Tibial artery (tissue), 4 donors: ENCODE measurements around the gene FAM76A.

ENCODE experiments used
- DNase-seq, 2 donors: peaks; one replicate each; pipeline ENCODE4 v3.0.0-alpha.2; 2019
- H3K27ac ChIP-seq, 2 donors: fragments of 200-600 bp; sonication (generic) in 1 of 2; 1 replicate in 1 of 2; 2 replicates in 1 of 2; pipeline ENCODE4 v1.5.1; 2018 to 2019; ENCODE audit warnings: mild to moderate bottlenecking in 1 of 2
- H3K27me3 ChIP-seq, 2 donors: fragments of 200-600 bp; sonication (generic) in 1 of 2; one replicate each; pipeline versions ENCODE4 v1.5.1 to v1.6.0; 2016 to 2019
- H3K36me3 ChIP-seq, 3 donors: fragments of 200-600 bp; sonication (generic) in 2 of 3; one replicate each; pipeline ENCODE4 v1.5.1; 2016 to 2019; ENCODE audit warnings: mild to moderate bottlenecking in 2 of 3
- H3K4me1 ChIP-seq, 4 donors: fragments of 200-600 bp; sonication (generic) in 2 of 4; 1 replicate in 3 of 4; 2 replicates in 1 of 4; pipeline ENCODE4 v1.5.1; 2016 to 2019
- H3K4me3 ChIP-seq, 2 donors: fragments of 200-600 bp; sonication (generic) in 1 of 2; 1 replicate in 1 of 2; 2 replicates in 1 of 2; pipeline ENCODE4 v1.5.1; 2018 to 2019; ENCODE audit warnings: mild to moderate bottlenecking in 2 of 2
- H3K9me3 ChIP-seq, 3 donors: fragments of 200-600 bp; sonication (generic) in 1 of 3; one replicate each; pipeline ENCODE4 v1.5.1; 2016 to 2019
- intact Hi-C: fragments of 100-400 bp; cut with DNase I; formaldehyde crosslinking; loops from one replicate; pipeline ENCODE4 v1.15.0; 2023; ENCODE audit warnings: low total_unique reads
- TF ChIP-seq, protein P1 (sequence below), 2 experiments: fragments of 200-600 bp in 1 of 2; fragments of 450-650 bp in 1 of 2; IDR thresholded peaks; one replicate each; pipeline ENCODE4 v1.5.1; 2017 to 2019; ENCODE audit warnings: antibody characterized with exemption in 2 of 2, mild to moderate bottlenecking in 1 of 2, moderate library complexity in 1 of 2

FAM76A gene

DNA sequence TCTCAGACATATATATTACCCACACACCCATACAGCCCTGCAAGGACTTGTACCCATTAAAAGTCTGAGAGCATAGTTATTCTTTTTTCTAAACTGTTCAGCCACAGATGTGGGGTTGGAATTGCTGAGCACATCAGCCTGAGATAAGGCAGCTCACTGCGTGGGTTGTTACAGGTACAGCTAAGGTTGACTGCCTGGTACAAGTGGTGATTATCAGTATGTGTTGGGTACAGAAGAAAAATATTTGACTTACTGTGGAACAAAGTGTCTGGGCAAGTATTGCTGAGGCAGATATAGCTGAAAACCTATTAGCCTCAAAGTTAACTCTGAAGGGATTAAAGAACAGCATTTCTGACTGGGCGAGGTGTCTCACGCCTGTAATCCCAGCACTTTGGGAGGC is 52.3 kb downstream of the FAM76A start:
- intact Hi-C loops: no loop called here
- no peak overlapping the region for H3K27ac ChIP-seq
- no peaks in the 10 kb centered on the region for H3K27me3 ChIP-seq
- no peaks in the 10 kb centered on the region for H3K9me3 ChIP-seq
- H3K4me3 ChIP-seq: no peak overlapping the region
- peaks cover 0 to 24% (median 0%) of the 10 kb centered on the region in 3 donors for H3K36me3 ChIP-seq
- DNase-seq: no peak
- TF ChIP-seq, protein P1, sequence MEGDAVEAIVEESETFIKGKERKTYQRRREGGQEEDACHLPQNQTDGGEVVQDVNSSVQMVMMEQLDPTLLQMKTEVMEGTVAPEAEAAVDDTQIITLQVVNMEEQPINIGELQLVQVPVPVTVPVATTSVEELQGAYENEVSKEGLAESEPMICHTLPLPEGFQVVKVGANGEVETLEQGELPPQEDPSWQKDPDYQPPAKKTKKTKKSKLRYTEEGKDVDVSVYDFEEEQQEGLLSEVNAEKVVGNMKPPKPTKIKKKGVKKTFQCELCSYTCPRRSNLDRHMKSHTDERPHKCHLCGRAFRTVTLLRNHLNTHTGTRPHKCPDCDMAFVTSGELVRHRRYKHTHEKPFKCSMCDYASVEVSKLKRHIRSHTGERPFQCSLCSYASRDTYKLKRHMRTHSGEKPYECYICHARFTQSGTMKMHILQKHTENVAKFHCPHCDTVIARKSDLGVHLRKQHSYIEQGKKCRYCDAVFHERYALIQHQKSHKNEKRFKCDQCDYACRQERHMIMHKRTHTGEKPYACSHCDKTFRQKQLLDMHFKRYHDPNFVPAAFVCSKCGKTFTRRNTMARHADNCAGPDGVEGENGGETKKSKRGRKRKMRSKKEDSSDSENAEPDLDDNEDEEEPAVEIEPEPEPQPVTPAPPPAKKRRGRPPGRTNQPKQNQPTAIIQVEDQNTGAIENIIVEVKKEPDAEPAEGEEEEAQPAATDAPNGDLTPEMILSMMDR (IDR thresholded peaks at IDR 0.05): no peak
- peaks cover 0 to 42% (median 18%) of the 10 kb centered on the region in 4 donors for H3K4me1 ChIP-seq

DNA sequence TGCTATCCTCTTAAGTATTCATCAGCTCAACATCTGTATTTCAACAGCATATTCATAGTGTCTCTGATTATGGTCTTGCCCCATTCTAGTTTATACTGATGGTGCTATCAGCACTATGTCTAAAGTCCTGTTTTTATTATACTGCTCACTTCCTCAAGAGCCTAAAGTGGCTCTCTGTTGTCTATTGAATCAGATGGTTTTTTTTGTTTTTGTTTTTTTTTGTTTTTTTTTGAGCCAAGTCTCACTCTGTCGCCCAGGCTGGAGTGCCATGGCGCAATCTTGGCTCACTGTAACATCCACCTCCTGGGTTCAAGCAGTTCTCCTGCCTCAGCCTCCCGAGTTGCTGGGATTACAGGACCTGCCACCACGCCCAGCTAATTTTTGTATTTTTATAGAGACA is 53.4 kb downstream of the FAM76A start:
- TF ChIP-seq, protein P1 (IDR thresholded peaks at IDR 0.05): no peak
- Histone ChIP-seq H3K4me1 (peaks cover 0 to 42% (median 18%) of the 10 kb centered on the region in 4 donors), H3K36me3 (peaks cover 0 to 24% (median 0%) of the 10 kb centered on the region in 3 donors)

DNA sequence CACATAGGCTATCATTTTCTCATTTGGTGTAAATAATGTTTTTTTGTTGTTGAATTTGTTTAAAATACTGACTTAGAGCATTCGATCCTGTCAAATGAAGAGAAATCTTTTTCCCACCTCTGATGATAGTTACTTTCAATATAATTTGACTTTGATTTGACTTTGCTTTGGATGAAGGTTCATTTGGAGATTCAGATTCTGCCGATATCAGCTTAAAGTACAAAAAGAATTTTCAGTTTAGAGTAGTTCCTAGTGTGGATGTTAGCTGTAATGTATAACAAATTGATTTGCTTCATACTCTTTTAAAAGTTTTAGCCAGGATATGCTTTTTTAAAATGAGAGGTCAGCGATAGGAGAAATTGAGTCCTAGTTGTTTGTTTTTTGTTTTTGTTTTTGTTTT is 57.2 kb downstream of the FAM76A start:
- TF ChIP-seq, protein P1 (IDR thresholded peaks at IDR 0.05): no peak
- DNase-seq: no peak
- Histone ChIP-seq H3K4me1 (peaks cover 0 to 30% (median 8%) of the 10 kb centered on the region in 4 donors), H3K4me3 (no peak overlapping the region), H3K36me3 (peaks cover 0 to 14% (median 0%) of the 10 kb centered on the region in 3 donors), H3K9me3 (no peaks in the 10 kb centered on the region), H3K27ac (no peak overlapping the region), H3K27me3 (no peaks in the 10 kb centered on the region)
- intact Hi-C loops: no loop called here

More for the DNA sequence above, 53.4 kb downstream of the FAM76A start:
- intact Hi-C loops: no loop called here
- Histone ChIP-seq H3K27ac (no peak overlapping the region), H3K4me3 (no peak overlapping the region), H3K9me3 (no peaks in the 10 kb centered on the region), H3K27me3 (no peaks in the 10 kb centered on the region)
- no peak for DNase-seq

DNA sequence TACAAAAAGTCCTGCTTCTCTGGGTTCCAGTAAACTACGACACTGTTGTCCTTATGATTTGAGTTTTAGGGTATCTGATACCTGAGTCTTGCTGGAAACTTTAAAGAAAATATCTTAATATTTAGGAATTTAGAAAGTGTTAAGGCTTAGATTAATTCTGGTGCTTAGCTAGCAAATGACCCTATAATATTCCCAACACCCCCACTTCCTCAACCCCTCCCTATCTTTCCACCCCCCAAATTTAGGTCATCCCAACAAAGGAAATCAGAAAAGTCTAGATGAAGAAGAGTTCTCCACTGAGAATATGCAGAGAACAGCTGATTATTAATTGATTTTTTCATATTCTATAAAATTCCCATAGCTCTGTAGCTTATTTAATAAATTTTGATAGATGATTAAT is 58.9 kb downstream of the FAM76A start:
- Histone ChIP-seq H3K9me3 (no peaks in the 10 kb centered on the region), H3K27me3 (no peaks in the 10 kb centered on the region), H3K36me3 (peaks cover 2 to 18% (median 3%) of the 10 kb centered on the region in 3 donors), H3K4me3 (no peak overlapping the region), H3K27ac (no peak overlapping the region), H3K4me1 (peaks cover 0 to 24% (median 6%) of the 10 kb centered on the region in 4 donors)
- TF ChIP-seq, protein P1 (IDR thresholded peaks at IDR 0.05): no peak
- intact Hi-C loops: no loop called here
- DNase-seq: no peak

DNA sequence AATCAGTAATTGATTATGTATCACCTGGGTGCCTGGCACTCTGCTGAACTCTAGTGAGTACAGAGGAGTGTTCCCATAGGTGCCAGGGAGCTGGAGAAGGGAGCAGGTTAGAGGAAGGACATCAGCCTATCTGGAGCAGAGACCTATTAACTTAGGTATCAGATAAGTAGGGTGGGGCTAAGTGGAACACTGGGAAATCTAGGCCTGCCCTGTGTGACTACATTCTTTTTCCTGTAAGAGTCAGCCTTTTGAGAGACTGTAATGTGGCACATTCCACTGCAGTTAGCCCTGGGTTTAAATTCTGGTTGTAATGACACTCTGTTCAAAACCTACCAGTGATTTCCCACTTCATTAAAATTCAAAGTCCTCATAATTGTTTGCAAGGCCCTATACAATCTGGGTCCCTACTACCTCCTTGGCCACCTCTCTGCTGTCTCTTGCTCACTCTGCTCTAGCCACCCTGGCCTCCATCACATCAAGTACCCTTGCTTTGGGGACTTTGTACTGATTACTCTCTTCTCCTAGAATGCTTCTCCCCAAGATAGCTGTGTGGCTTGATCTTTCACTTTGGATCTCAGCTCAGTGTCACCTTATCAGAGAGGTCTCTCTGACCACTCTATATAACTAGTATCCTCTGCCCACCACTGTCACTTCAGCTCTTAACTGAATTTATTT is 60.2 kb downstream of the FAM76A start:
- Histone ChIP-seq H3K27ac (no peak overlapping the region), H3K27me3 (no peaks in the 10 kb centered on the region), H3K4me1 (peaks cover 0 to 24% (median 6%) of the 10 kb centered on the region in 4 donors), H3K9me3 (no peaks in the 10 kb centered on the region), H3K36me3 (peaks cover 12 to 21% (median 14%) of the 10 kb centered on the region in 3 donors), H3K4me3 (no peak overlapping the region)
- intact Hi-C loops: no loop called here
- TF ChIP-seq, protein P1 (IDR thresholded peaks at IDR 0.05): no peak
- DNase-seq: no peak
